MM.1S (cell line): ENCODE results near the gene AGBL4.

Experiments used
- DNase-seq: peaks from one replicate; pipeline ENCODE4 v3.0.0-alpha.2; 2015
- H2AFZ ChIP-seq: fragments of 300-600 bp; sonication (generic); 2 replicates; pipeline ENCODE4 v1.6.0; 2016; ENCODE audit warnings: antibody characterized with exemption, low read length
- H3F3A ChIP-seq: fragments of 300-600 bp; sonication (generic); 2 replicates; pipeline ENCODE4 v1.6.1; 2016; ENCODE audit warnings: mild to moderate bottlenecking, antibody characterized with exemption, low read length, moderate library complexity, mixed read lengths; ENCODE audit not compliant: insufficient read depth
- H3K27ac ChIP-seq: fragments of 300-600 bp; sonication (generic); 2 replicates; pipeline ENCODE4 v1.5.1; 2016; ENCODE audit warnings: mild to moderate bottlenecking, low read length
- H3K27me3 ChIP-seq: fragments of 300-600 bp; sonication (generic); replicated peaks from 2 replicates; pipeline ENCODE4 v1.6.0; 2016; ENCODE audit warnings: low read length; ENCODE audit not compliant: insufficient read depth
- H3K36me3 ChIP-seq: fragments of 300-600 bp; sonication (generic); replicated peaks from 2 replicates; pipeline ENCODE4 v1.6.1; 2016; ENCODE audit warnings: mild to moderate bottlenecking, low read length, mixed read lengths; ENCODE audit not compliant: insufficient read depth
- H3K4me1 ChIP-seq: fragments of 300-600 bp; sonication (generic); 2 replicates; pipeline ENCODE4 v1.6.1; 2016; ENCODE audit warnings: low read length, mixed read lengths
- H3K4me2 ChIP-seq: fragments of 300-600 bp; sonication (generic); 2 replicates; pipeline ENCODE4 v1.6.0; 2016; ENCODE audit warnings: low read depth, low read length
- H3K4me3 ChIP-seq: fragments of 300-600 bp; sonication (generic); 2 replicates; pipeline ENCODE4 v1.5.1; 2016; ENCODE audit warnings: low read length, mixed read lengths
- H3K79me2 ChIP-seq: fragments of 300-600 bp; sonication (generic); 2 replicates; pipeline ENCODE4 v1.6.1; 2016; ENCODE audit warnings: mixed run types, low read length, mixed read lengths
- H3K9ac ChIP-seq: fragments of 300-600 bp; sonication (generic); 2 replicates; pipeline ENCODE4 v1.6.1; 2016; ENCODE audit warnings: low read length, mixed read lengths
- H3K9me2 ChIP-seq: fragments of 300-600 bp; sonication (generic); replicated peaks from 2 replicates; pipeline ENCODE4 v1.6.1; 2016; ENCODE audit warnings: mild to moderate bottlenecking, low read length, mixed read lengths; ENCODE audit not compliant: insufficient read depth
- H3K9me3 ChIP-seq: fragments of 300-600 bp; sonication (generic); replicated peaks from 2 replicates; pipeline ENCODE4 v1.6.1; 2016; ENCODE audit warnings: mild to moderate bottlenecking, low read length, mixed read lengths; ENCODE audit not compliant: insufficient read depth
- H4K20me1 ChIP-seq: fragments of 300-600 bp; sonication (generic); 2 replicates; pipeline ENCODE4 v1.6.1; 2016; ENCODE audit warnings: mild to moderate bottlenecking, low read length, moderate library complexity, mixed read lengths; ENCODE audit not compliant: insufficient read depth
- EZH2 ChIP-seq: fragments of 300-600 bp; sonication (generic); optimal IDR thresholded peaks from 2 replicates; pipeline ENCODE3; 2017; ENCODE audit warnings: low read depth, mild to moderate bottlenecking, antibody characterized with exemption, low read length, mixed read lengths
- EZH2phosphoT487 ChIP-seq: fragments of 300-600 bp; sonication (generic); IDR thresholded peaks from 2 replicates; pipeline ENCODE4 v1.6.1; 2018; ENCODE audit warnings: antibody characterized with exemption, low read length
- TF ChIP-seq, protein P1 (sequence below): fragments of 300-600 bp; sonication (generic); IDR thresholded peaks from 2 replicates; pipeline ENCODE4 v1.5.1; 2016; ENCODE audit warnings: antibody characterized with exemption, low read length, mixed read lengths

Gene AGBL4

DNA sequence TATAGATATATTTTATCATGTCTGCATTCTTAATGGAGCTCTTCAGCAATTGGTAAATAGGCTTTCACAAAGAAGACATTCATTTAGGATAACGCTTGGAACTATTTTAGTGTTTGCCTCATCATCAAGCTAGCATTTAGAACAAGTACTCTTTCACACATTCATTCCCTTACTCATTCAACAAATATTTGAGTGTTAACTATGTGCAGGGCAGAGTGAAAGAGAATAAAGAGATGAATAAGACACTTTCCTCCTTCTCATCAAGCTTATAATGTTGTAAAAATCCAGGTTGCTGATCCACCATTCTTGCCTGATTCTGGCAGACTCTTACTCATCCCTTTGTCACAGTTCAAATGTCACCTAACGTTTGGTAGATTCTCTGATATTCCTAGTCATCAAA, 860.7 kb downstream of the AGBL4 start:
- Histone ChIP-seq H4K20me1 (no peaks in the 10 kb centered on the region), H3K79me2 (no peaks in the 10 kb centered on the region), H3K4me3 (no peak overlapping the region), H3K9me2 (no peaks in the 10 kb centered on the region), H3K27me3 (no peaks in the 10 kb centered on the region), H2AFZ (no peak overlapping the region), H3K4me2 (no peak overlapping the region), H3F3A (no peaks in the 10 kb centered on the region), H3K36me3 (no peaks in the 10 kb centered on the region), H3K4me1 (no peaks in the 10 kb centered on the region), H3K9ac (no peak overlapping the region), H3K27ac (no peak overlapping the region), H3K9me3 (no peaks in the 10 kb centered on the region)
- TF ChIP-seq, protein P1, sequence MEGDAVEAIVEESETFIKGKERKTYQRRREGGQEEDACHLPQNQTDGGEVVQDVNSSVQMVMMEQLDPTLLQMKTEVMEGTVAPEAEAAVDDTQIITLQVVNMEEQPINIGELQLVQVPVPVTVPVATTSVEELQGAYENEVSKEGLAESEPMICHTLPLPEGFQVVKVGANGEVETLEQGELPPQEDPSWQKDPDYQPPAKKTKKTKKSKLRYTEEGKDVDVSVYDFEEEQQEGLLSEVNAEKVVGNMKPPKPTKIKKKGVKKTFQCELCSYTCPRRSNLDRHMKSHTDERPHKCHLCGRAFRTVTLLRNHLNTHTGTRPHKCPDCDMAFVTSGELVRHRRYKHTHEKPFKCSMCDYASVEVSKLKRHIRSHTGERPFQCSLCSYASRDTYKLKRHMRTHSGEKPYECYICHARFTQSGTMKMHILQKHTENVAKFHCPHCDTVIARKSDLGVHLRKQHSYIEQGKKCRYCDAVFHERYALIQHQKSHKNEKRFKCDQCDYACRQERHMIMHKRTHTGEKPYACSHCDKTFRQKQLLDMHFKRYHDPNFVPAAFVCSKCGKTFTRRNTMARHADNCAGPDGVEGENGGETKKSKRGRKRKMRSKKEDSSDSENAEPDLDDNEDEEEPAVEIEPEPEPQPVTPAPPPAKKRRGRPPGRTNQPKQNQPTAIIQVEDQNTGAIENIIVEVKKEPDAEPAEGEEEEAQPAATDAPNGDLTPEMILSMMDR, result no peak
- no peak for TF ChIP-seq EZH2phosphoT487
- TF ChIP-seq EZH2, result no peak
- DNase-seq, result no peak

DNA sequence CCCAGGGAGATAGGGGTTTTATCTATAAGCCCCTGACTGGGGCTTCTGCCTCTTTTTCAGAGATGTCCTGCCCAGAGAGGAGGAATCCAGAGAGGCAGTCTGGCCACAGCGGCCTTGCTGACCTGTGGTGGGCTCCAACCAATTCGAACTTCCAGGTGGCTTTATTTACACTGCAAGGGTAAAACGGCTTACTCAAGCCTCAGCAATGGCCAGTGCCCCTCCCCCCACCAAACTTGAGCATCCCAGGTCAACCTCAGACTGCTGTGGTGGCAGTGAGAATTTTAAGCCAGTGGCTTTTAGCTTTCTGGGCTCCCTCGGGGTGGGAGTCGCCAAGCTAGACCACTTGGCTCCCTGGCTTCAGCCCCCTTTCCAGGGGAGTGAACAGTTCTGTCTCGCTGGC, 863.1 kb downstream of the AGBL4 start:
- Histone ChIP-seq H3F3A (no peaks in the 10 kb centered on the region), H3K79me2 (no peaks in the 10 kb centered on the region), H3K9me2 (no peaks in the 10 kb centered on the region), H3K36me3 (no peaks in the 10 kb centered on the region), H3K4me1 (no peaks in the 10 kb centered on the region), H3K4me3 (no peak overlapping the region), H2AFZ (no peak overlapping the region), H3K9ac (no peak overlapping the region), H3K27ac (no peak overlapping the region), H3K4me2 (no peak overlapping the region), H4K20me1 (no peaks in the 10 kb centered on the region), H3K9me3 (no peaks in the 10 kb centered on the region), H3K27me3 (no peaks in the 10 kb centered on the region)
- TF ChIP-seq, protein P1, result no peak
- TF ChIP-seq EZH2phosphoT487 (no peak), EZH2 (no peak)
- DNase-seq, result no peak

DNA sequence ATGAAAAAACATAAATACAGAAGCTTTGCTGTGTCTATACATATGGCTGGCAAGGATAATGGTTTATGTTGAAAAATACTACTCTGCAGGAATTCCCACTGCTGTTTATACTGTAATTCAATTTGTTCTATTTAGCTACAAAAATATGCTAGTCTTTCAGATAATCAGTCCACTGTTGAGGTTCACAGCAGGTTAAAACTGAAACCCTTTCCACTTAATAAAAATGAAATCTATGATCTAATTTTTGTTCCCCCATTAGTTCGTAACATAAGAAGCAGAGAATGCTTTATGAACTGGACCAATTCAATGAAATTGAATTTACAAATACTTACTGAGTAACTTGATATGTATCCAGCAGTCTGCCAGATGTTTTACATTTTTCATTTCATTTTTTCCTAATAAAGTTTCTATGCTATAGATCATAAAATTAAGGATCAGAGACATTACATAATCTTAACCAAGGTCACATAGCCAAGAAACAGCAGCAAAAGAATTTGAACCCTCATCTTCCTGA, 887.0 kb downstream of the AGBL4 start:
- no peak overlapping the region for H3K27ac ChIP-seq
- no peaks in the 10 kb centered on the region for H3K36me3 ChIP-seq
- no peaks in the 10 kb centered on the region for H3F3A ChIP-seq
- H3K9ac ChIP-seq, result no peak overlapping the region
- no peaks in the 10 kb centered on the region for H3K9me3 ChIP-seq
- no peak for DNase-seq
- no peaks in the 10 kb centered on the region for H3K4me1 ChIP-seq
- H2AFZ ChIP-seq, result no peak overlapping the region
- no peak for TF ChIP-seq EZH2
- TF ChIP-seq, protein P1, result no peak
- TF ChIP-seq EZH2phosphoT487, result no peak
- H3K9me2 ChIP-seq, result no peaks in the 10 kb centered on the region
- H3K27me3 ChIP-seq, result no peaks in the 10 kb centered on the region
- H3K79me2 ChIP-seq, result no peaks in the 10 kb centered on the region
- no peak overlapping the region for H3K4me3 ChIP-seq
- no peaks in the 10 kb centered on the region for H4K20me1 ChIP-seq
- no peak overlapping the region for H3K4me2 ChIP-seq
